ENCODE results near the gene P2RX3. TPM values are rescaled to one million over a fixed set of nuclear protein-coding genes. Genes with fewer than 3 reads are reported as not detected.

P2RX3 gene
- total RNA-seq = not detected in 2 replicates

GRCh38 chr11:57338142-57338541, at the start of gene P2RX3:
Gene P2RX3, plus strand, starts transcription at chr11:57338352. Its CDS starts 199 bp downstream, at chr11:57338551.

GRCh38 chr11:57324886-57325734, 13.0 kb upstream of the P2RX3 start, which contains the start of gene TNKS1BP1:
Gene TNKS1BP1, minus strand, starts transcription at chr11:57324952. Its CDS starts 3,067 bp downstream, at chr11:57321885.

GRCh38 chr11:57335343-57336110, 2.6 kb upstream of the P2RX3 start, which contains the start of gene SSRP1:
Gene SSRP1, minus strand, starts transcription at chr11:57335892. Its CDS starts 771 bp downstream, at chr11:57335121.

GRCh38 chr11:57380975-57381374, 42.8 kb downstream of the P2RX3 start, which contains the start of gene PRG3:
Gene PRG3, minus strand, starts transcription at chr11:57381150. Its CDS starts 442 bp downstream, at chr11:57380708.

GRCh38 chr11:57390535-57390934, 52.4 kb downstream of the P2RX3 start, which contains the start of gene PRG2:
Gene PRG2, minus strand, starts transcription at chr11:57390650. Its CDS starts 706 bp downstream, at chr11:57389944.

Other genes starting within 250 kb of the P2RX3 start
- gene LRRC55, start 156.4 kb upstream of the P2RX3 start, total RNA-seq = not detected in 2 replicates
- gene APLNR, start 101.1 kb upstream of the P2RX3 start, total RNA-seq = not detected in 2 replicates
- gene TNKS1BP1, start 13.4 kb upstream of the P2RX3 start, total RNA-seq = 72.5 and 73.9 TPM in 2 replicates
- gene SSRP1, start 2.5 kb upstream of the P2RX3 start, total RNA-seq = 82.7 and 106 TPM in 2 replicates
- gene PRG3, start 42.8 kb downstream of the P2RX3 start, total RNA-seq = not detected in 2 replicates
- not detected in 2 replicates for gene PRG2, start 52.3 kb downstream of the P2RX3 start, total RNA-seq
- gene SLC43A3, start 88.8 kb downstream of the P2RX3 start, total RNA-seq = 172 and 210 TPM in 2 replicates
- 0.39 and 1.5 TPM in 2 replicates for gene RTN4RL2, start 122.2 kb downstream of the P2RX3 start, total RNA-seq
- 24.6 and 27.4 TPM in 2 replicates for gene SLC43A1, start 177.3 kb downstream of the P2RX3 start, total RNA-seq
- 30.9 and 33.4 TPM in 2 replicates for gene TIMM10, start 192.4 kb downstream of the P2RX3 start, total RNA-seq
- gene SMTNL1, start 199.2 kb downstream of the P2RX3 start, total RNA-seq = not detected in 2 replicates
- gene UBE2L6, start 229.3 kb downstream of the P2RX3 start, total RNA-seq = 53.0 and 104 TPM in 2 replicates